OCI-LY1 (cell line): ENCODE measurements around the gene PSMC3IP.

Experiments used
- H2AFZ ChIP-seq: fragments of 200-600 bp; sonication (generic), shearing (Covaris generic); 2 replicates; pipeline ENCODE4 v1.6.0; 2014; ENCODE audit warnings: antibody characterized with exemption, mild to moderate bottlenecking, low read length
- H3F3A ChIP-seq: fragments of 200-600 bp; sonication (generic), shearing (Covaris generic); 2 replicates; pipeline ENCODE4 v1.6.0; 2014; ENCODE audit warnings: mild to moderate bottlenecking, antibody characterized with exemption, low read length, moderate library complexity; ENCODE audit not compliant: insufficient read depth
- H3K27ac ChIP-seq: fragments of 200-600 bp; sonication (generic); 2 replicates; pipeline ENCODE4 v1.5.1; 2014; ENCODE audit warnings: low read length, mixed run types, mild to moderate bottlenecking, low read depth; ENCODE audit not compliant: poor library complexity, severe bottlenecking
- H3K27me3 ChIP-seq: fragments of 200-600 bp; sonication (generic); 2 replicates; pipeline ENCODE4 v1.6.0; 2014; ENCODE audit warnings: antibody characterized with exemption, mild to moderate bottlenecking, low read length, moderate library complexity; ENCODE audit not compliant: insufficient read depth
- H3K36me3 ChIP-seq: fragments of 200-600 bp; sonication (generic); 2 replicates; pipeline ENCODE4 v1.6.1; 2014; ENCODE audit warnings: mild to moderate bottlenecking, antibody characterized with exemption, low read length, moderate library complexity, mixed read lengths; ENCODE audit not compliant: insufficient read depth
- H3K4me1 ChIP-seq: fragments of 200-600 bp; sonication (generic); 2 replicates; pipeline ENCODE4 v1.5.1; 2014; ENCODE audit warnings: mild to moderate bottlenecking, low read length, moderate library complexity; ENCODE audit not compliant: insufficient read depth, severe bottlenecking
- H3K4me2 ChIP-seq: fragments of 200-600 bp; sonication (generic), shearing (Covaris generic); 2 replicates; pipeline ENCODE4 v1.6.1; 2014; ENCODE audit warnings: low read length
- H3K4me3 ChIP-seq: fragments of 200-600 bp; sonication (generic); 2 replicates; pipeline ENCODE4 v1.5.1; 2014; ENCODE audit warnings: low read length, low read depth, mild to moderate bottlenecking, mixed read lengths; ENCODE audit not compliant: poor library complexity, severe bottlenecking
- H3K79me2 ChIP-seq: fragments of 200-600 bp; shearing (Covaris generic); 2 replicates; pipeline ENCODE4 v1.6.1; 2016; ENCODE audit warnings: mixed run types, low read length, mixed read lengths; ENCODE audit not compliant: insufficient read depth
- H3K9ac ChIP-seq: fragments of 200-600 bp; sonication (generic), shearing (Covaris generic); 2 replicates; pipeline ENCODE4 v1.6.1; 2014; ENCODE audit warnings: mild to moderate bottlenecking, low read length, mixed read lengths
- H3K9me2 ChIP-seq: fragments of 200-600 bp; sonication (generic), shearing (Covaris generic); 2 replicates; pipeline ENCODE4 v1.6.1; 2014; ENCODE audit warnings: low read depth, mild to moderate bottlenecking, low read length, mixed read lengths
- H3K9me3 ChIP-seq: fragments of 200-600 bp; shearing (Covaris generic); 2 replicates; pipeline ENCODE4 v1.6.1; 2014; ENCODE audit warnings: low read length, mixed read lengths
- H4K20me1 ChIP-seq: fragments of 200-600 bp; sonication (generic), shearing (Covaris generic); 2 replicates; pipeline ENCODE4 v1.6.0; 2016; ENCODE audit warnings: mild to moderate bottlenecking, low read length; ENCODE audit not compliant: insufficient read depth
- EZH2 ChIP-seq: fragments of 200-600 bp; sonication (generic), shearing (Covaris generic); IDR thresholded peaks from 2 replicates; pipeline ENCODE4 v1.8.0; 2017; ENCODE audit warnings: borderline replicate concordance, mixed run types, mild to moderate bottlenecking, antibody characterized with exemption, low read length, moderate library complexity, mixed read lengths
- TF ChIP-seq, protein P1 (sequence below): fragments of 200-600 bp; sonication (generic), shearing (Covaris generic); IDR thresholded peaks from 2 replicates; pipeline ENCODE4 v1.5.1; 2017; ENCODE audit warnings: mild to moderate bottlenecking, antibody characterized with exemption, low read length, moderate library complexity, mixed read lengths

Gene PSMC3IP

GRCh38 chr17:42571435-42572225 is 5.9 kb downstream of the PSMC3IP start:
- Histone ChIP-seq H3K4me2 (no peak overlapping the region), H2AFZ (no peak overlapping the region), H3K27ac (no peak overlapping the region), H3K36me3 (peaks cover 74% of the 10 kb centered on the region), H4K20me1 (no peaks in the 10 kb centered on the region), H3K9me3 (no peaks in the 10 kb centered on the region), H3K4me3 (no peak overlapping the region), H3K79me2 (no peaks in the 10 kb centered on the region), H3K9ac (no peak overlapping the region), H3K4me1 (peaks cover 22% of the 10 kb centered on the region), H3K9me2 (no peaks in the 10 kb centered on the region), H3K27me3 (no peaks in the 10 kb centered on the region), H3F3A (no peaks in the 10 kb centered on the region; the same call in 1 of the 2 replicates)
- TF ChIP-seq EZH2: no peak
- TF ChIP-seq, protein P1, sequence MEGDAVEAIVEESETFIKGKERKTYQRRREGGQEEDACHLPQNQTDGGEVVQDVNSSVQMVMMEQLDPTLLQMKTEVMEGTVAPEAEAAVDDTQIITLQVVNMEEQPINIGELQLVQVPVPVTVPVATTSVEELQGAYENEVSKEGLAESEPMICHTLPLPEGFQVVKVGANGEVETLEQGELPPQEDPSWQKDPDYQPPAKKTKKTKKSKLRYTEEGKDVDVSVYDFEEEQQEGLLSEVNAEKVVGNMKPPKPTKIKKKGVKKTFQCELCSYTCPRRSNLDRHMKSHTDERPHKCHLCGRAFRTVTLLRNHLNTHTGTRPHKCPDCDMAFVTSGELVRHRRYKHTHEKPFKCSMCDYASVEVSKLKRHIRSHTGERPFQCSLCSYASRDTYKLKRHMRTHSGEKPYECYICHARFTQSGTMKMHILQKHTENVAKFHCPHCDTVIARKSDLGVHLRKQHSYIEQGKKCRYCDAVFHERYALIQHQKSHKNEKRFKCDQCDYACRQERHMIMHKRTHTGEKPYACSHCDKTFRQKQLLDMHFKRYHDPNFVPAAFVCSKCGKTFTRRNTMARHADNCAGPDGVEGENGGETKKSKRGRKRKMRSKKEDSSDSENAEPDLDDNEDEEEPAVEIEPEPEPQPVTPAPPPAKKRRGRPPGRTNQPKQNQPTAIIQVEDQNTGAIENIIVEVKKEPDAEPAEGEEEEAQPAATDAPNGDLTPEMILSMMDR: no peak

GRCh38 chr17:42568341-42569111 is 9.0 kb downstream of the PSMC3IP start:
- Histone ChIP-seq H3K4me2 (peak overlapping the region; percentile 26), H2AFZ (no peak overlapping the region), H3K27ac (no peak overlapping the region), H3K9me2 (no peaks in the 10 kb centered on the region), H3K36me3 (peaks cover 81% of the 10 kb centered on the region), H3K9ac (no peak overlapping the region), H3K27me3 (no peaks in the 10 kb centered on the region), H4K20me1 (no peaks in the 10 kb centered on the region), H3K4me1 (peaks cover 25% of the 10 kb centered on the region), H3K4me3 (peak overlapping the region; percentile 76), H3K9me3 (no peaks in the 10 kb centered on the region), H3K79me2 (no peaks in the 10 kb centered on the region), H3F3A (no peaks in the 10 kb centered on the region; the same call in 1 of the 2 replicates)
- TF ChIP-seq, protein P1: no peak
- no peak for TF ChIP-seq EZH2

DNA sequence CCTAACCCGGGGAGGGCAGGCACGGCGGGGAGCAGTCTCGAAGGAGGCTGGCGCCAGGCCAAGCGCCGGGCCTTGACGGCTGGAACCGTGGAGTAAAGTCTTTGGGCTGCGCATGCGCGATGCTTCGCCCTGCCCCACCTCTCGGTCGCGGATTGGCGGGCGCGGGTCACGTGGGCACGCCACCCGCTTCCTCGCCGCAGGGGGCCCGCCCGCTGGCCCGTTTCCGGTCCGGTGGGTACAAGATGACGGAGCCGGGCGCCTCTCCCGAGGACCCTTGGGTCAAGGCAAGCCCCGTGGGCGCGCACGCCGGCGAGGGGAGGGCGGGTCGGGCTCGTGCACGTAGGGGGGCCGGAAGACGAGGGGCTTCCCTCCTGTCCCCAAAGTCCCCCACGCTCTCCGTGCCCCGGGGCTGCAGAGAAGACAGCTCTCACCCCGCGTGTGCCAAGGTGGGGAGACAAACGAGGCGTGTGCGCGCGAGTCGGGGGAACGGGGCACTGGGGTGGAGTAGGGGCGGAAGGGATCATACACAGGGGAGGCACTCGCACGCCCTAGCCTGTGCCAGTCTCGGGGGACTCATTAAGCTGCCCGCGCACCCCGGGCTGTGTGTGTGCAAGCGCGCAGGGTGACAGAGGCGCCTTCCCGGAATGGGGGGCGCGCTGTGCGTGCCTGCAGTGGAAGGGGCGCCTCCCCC is 10.5 kb downstream of the PSMC3IP start, which contains the start of gene MLX:
MLX (plus strand) TSS at position 218 of the 691 bp plus-strand sequence; CDS start at position 243, 25 bp downstream.
- Histone ChIP-seq H3K27ac (peak within 1 kb of the TSS; percentile 49), H3K4me1 (peaks cover 32% of the 10 kb centered on the region), H2AFZ (no peak within 1 kb of the TSS), H3K4me3 (peak within 1 kb of the TSS; percentile 76), H3F3A (no peaks in the 10 kb centered on the region; the same call in 1 of the 2 replicates), H3K27me3 (no peaks in the 10 kb centered on the region), H3K36me3 (peaks cover 66% of the 10 kb centered on the region), H3K79me2 (no peaks in the 10 kb centered on the region), H3K9me2 (no peaks in the 10 kb centered on the region), H3K4me2 (peak within 1 kb of the TSS; percentile 100), H4K20me1 (no peaks in the 10 kb centered on the region), H3K9me3 (no peaks in the 10 kb centered on the region), H3K9ac (peak within 1 kb of the TSS; percentile 88)
- TF ChIP-seq, protein P1: no peak; the same call in 1 of the 2 replicates
- TF ChIP-seq EZH2: no peak
